H1 (cell line): Measurements from ENCODE around the gene KLHL29. TPM values are rescaled to one million over a fixed set of nuclear protein-coding genes. Genes with fewer than 3 reads are reported as not detected.

Source experiments
- CTCF ChIA-PET: fragments of 300-600 bp; sonication (Branson Sonifier 250); formaldehyde crosslinking; loops from one replicate; lab custom pipeline; 2021; ENCODE audit not compliant: partially characterized antibody; lab: Charles Lee
- POLR2A ChIA-PET: fragments of 300-600 bp; sonication (Branson Sonifier 250); formaldehyde crosslinking; loops from one replicate; lab custom pipeline; 2021; ENCODE audit warnings: inconsistent platforms; ENCODE audit not compliant: partially characterized antibody; lab: Charles Lee
- DNase-seq, 2 experiments: peaks; one replicate each; pipeline versions ENCODE4 v3.0.0 to v3.0.0-alpha.2; 2010 to 2022; ENCODE audit warnings: low spot score in 2 of 2, low read depth in 1 of 2, mixed read lengths in 1 of 2
- FAIRE-seq: peaks from 2 replicates; lab custom pipeline; 2011; peaks lifted over from hg19 to GRCh38; lab: Jason Lieb, UNC
- H2AFZ ChIP-seq: 2 replicates; pipeline ENCODE4 v1.8.1; 2012; ENCODE audit warnings: low read length, inconsistent platforms
- H2AK5ac ChIP-seq: 2 replicates; pipeline ENCODE4 v1.6.1; 2013; ENCODE audit warnings: low read depth, low read length
- H2BK120ac ChIP-seq: replicated peaks from 2 replicates; pipeline ENCODE3; 2013; ENCODE audit warnings: low read depth, low read length, inconsistent platforms
- H2BK12ac ChIP-seq: 2 replicates; pipeline ENCODE4 v1.6.1; 2013; ENCODE audit warnings: low read depth, low read length
- H2BK15ac ChIP-seq: 2 replicates; pipeline ENCODE4 v1.6.1; 2013; ENCODE audit warnings: low read length
- H2BK20ac ChIP-seq: 2 replicates; pipeline ENCODE4 v1.6.1; 2013; ENCODE audit warnings: low read length
- H2BK5ac ChIP-seq: 2 replicates; pipeline ENCODE4 v1.6.1; 2013; ENCODE audit warnings: low read depth, low read length
- H3K14ac ChIP-seq: 2 replicates; pipeline ENCODE4 v1.6.1; 2013; ENCODE audit warnings: inconsistent platforms; ENCODE audit not compliant: insufficient read length
- H3K18ac ChIP-seq: 2 replicates; pipeline ENCODE4 v1.6.1; 2013; ENCODE audit warnings: low read length; ENCODE audit errors: extremely low read depth
- H3K23ac ChIP-seq: 2 replicates; pipeline ENCODE4 v1.6.1; 2013; ENCODE audit warnings: inconsistent platforms; ENCODE audit not compliant: insufficient read length
- H3K23me2 ChIP-seq: 2 replicates; pipeline ENCODE4 v1.6.1; 2013; ENCODE audit warnings: low read depth, low read length
- H3K27ac ChIP-seq: 2 replicates; pipeline ENCODE4 v1.6.1; 2011; ENCODE audit warnings: low read depth, low read length, inconsistent platforms
- H3K27me3 ChIP-seq, 4 experiments: replicated peaks in 1 of 4; 1 replicate in 1 of 4; 2 replicates in 3 of 4; pipeline versions ENCODE4 v1.6.1 to v1.8.1; 2011 to 2013; ENCODE audit warnings: low read length in 3 of 4, mild to moderate bottlenecking in 3 of 4, inconsistent platforms in 2 of 4, mixed read lengths in 2 of 4, moderate library complexity in 1 of 4; ENCODE audit not compliant: control insufficient read depth in 3 of 4, insufficient read depth in 3 of 4; ENCODE audit errors: extremely low read depth in 1 of 4
- H3K36me3 ChIP-seq, 4 experiments: 2 replicates each; pipeline versions ENCODE4 v1.6.1 to v1.8.1; 2011 to 2013; ENCODE audit warnings: mild to moderate bottlenecking in 4 of 4, low read length in 3 of 4, moderate library complexity in 2 of 4, control low read depth in 1 of 4, inconsistent platforms in 1 of 4; ENCODE audit not compliant: insufficient read depth in 4 of 4, control insufficient read depth in 2 of 4
- H3K4ac ChIP-seq: replicated peaks from 2 replicates; pipeline ENCODE3; 2013; ENCODE audit warnings: low read length, low read depth, mixed read lengths, inconsistent platforms; ENCODE audit not compliant: insufficient read length
- H3K4me1 ChIP-seq, 4 experiments: replicated peaks in 1 of 4; 1 replicate in 1 of 4; 2 replicates in 3 of 4; pipeline versions ENCODE4 v1.6.1 to v1.8.1; 2011 to 2013; ENCODE audit warnings: low read length in 3 of 4, inconsistent platforms in 2 of 4, mixed read lengths in 1 of 4; ENCODE audit not compliant: insufficient read depth in 4 of 4, control insufficient read depth in 3 of 4
- H3K4me2 ChIP-seq, 2 experiments: 2 replicates each; pipeline versions ENCODE4 v1.6.1 to v1.8.1; 2011 to 2013; ENCODE audit warnings: low read depth in 2 of 2, low read length in 2 of 2, control low read depth in 1 of 2, inconsistent platforms in 1 of 2, mild to moderate bottlenecking in 1 of 2; ENCODE audit not compliant: insufficient read depth in 1 of 2
- H3K4me3 ChIP-seq, 4 experiments: fragments of 200-600, 300-600 bp in 1 of 4; sonication (generic), shearing (Covaris generic), sonication (Bioruptor Twin) in 1 of 4; 2 replicates each; pipeline versions ENCODE4 v1.5.1 to v1.8.1; 2011 to 2016; ENCODE audit warnings: low read length in 4 of 4, low read depth in 3 of 4, control low read depth in 2 of 4, inconsistent platforms in 2 of 4, mild to moderate bottlenecking in 2 of 4, mixed read lengths in 1 of 4, moderate library complexity in 1 of 4; ENCODE audit not compliant: insufficient read depth in 2 of 4; ENCODE audit errors: extremely low read depth in 1 of 4
- H3K56ac ChIP-seq: replicated peaks from 2 replicates; pipeline ENCODE3; 2013; ENCODE audit warnings: low read depth, mild to moderate bottlenecking, mixed read lengths, low read length, inconsistent platforms; ENCODE audit not compliant: insufficient read length
- H3K79me1 ChIP-seq: 2 replicates; pipeline ENCODE4 v1.6.1; 2013; ENCODE audit warnings: low read depth, low read length, control low read depth
- H3K79me2 ChIP-seq, 2 experiments: 2 replicates each; pipeline versions ENCODE4 v1.6.1 to v1.8.1; 2012 to 2013; ENCODE audit warnings: low read length in 2 of 2, mild to moderate bottlenecking in 2 of 2, inconsistent platforms in 1 of 2; ENCODE audit not compliant: insufficient read depth in 2 of 2, control insufficient read depth in 1 of 2
- H3K9ac ChIP-seq, 4 experiments: replicated peaks in 1 of 4; 1 replicate in 1 of 4; 2 replicates in 3 of 4; pipeline versions ENCODE4 v1.6.1 to v1.8.1; 2011 to 2013; ENCODE audit warnings: low read depth in 3 of 4, low read length in 3 of 4, control low read depth in 2 of 4, mild to moderate bottlenecking in 2 of 4, moderate library complexity in 2 of 4, inconsistent platforms in 1 of 4; ENCODE audit errors: extremely low read depth in 1 of 4
- H3K9me3 ChIP-seq, 2 experiments: 2 replicates each; pipeline versions ENCODE4 v1.6.1 to v1.8.1; 2012 to 2013; ENCODE audit warnings: mild to moderate bottlenecking in 2 of 2, moderate library complexity in 2 of 2, control low read depth in 1 of 2, inconsistent platforms in 1 of 2, low read depth in 1 of 2, low read length in 1 of 2, mixed read lengths in 1 of 2; ENCODE audit not compliant: insufficient read depth in 2 of 2
- H4K20me1 ChIP-seq, 2 experiments: replicated peaks in 1 of 2; 2 replicates each; pipeline versions ENCODE3 to v1.8.1; 2011 to 2013; ENCODE audit warnings: inconsistent platforms in 2 of 2, low read length in 2 of 2, mild to moderate bottlenecking in 1 of 2; ENCODE audit not compliant: insufficient read depth in 2 of 2, control insufficient read depth in 1 of 2
- H4K5ac ChIP-seq: 2 replicates; pipeline ENCODE4 v1.6.1; 2013; ENCODE audit warnings: low read length, low read depth, mixed read lengths, inconsistent platforms; ENCODE audit not compliant: insufficient read length
- H4K8ac ChIP-seq: 2 replicates; pipeline ENCODE4 v1.8.0; 2013; ENCODE audit warnings: mild to moderate bottlenecking, moderate library complexity, low read length, inconsistent platforms; ENCODE audit not compliant: insufficient read depth; ENCODE audit errors: extremely low read depth
- H4K91ac ChIP-seq: replicated peaks from 2 replicates; pipeline ENCODE3; 2013; ENCODE audit warnings: low read length, mixed read lengths, inconsistent platforms; ENCODE audit not compliant: insufficient read length
- BACH1 ChIP-seq: IDR thresholded peaks from 2 replicates; pipeline ENCODE4 v1.6.1; 2012; ENCODE audit warnings: low read length, improper control_type of control experiment
- CBX5 ChIP-seq: fragments of 300-800, 300-1000 bp; sonication (generic); IDR thresholded peaks from 2 replicates; pipeline ENCODE4 v1.7.1; 2016; ENCODE audit warnings: antibody characterized with exemption, low read length, low read depth
- CBX8 ChIP-seq: fragments of 300-800, 300-1000 bp; sonication (generic); IDR thresholded peaks from 2 replicates; pipeline ENCODE4 v1.7.1; 2016; ENCODE audit warnings: low read depth, low read length, borderline replicate concordance
- CHD1 ChIP-seq: IDR thresholded peaks from 2 replicates; pipeline ENCODE4 v1.6.1; 2012; ENCODE audit warnings: low read depth, low read length, improper control_type of control experiment
- CHD2 ChIP-seq: IDR thresholded peaks from 2 replicates; pipeline ENCODE4 v1.6.1; 2012; ENCODE audit warnings: low read length, improper control_type of control experiment
- EGR1 ChIP-seq: IDR thresholded peaks from 2 replicates; pipeline ENCODE4 v1.6.1; 2011; ENCODE audit warnings: low read depth, low read length, borderline replicate concordance
- EZH2 ChIP-seq: fragments of 200-600 bp; sonication (generic); IDR thresholded peaks from 2 replicates; pipeline ENCODE4 v1.7.1; 2012; ENCODE audit warnings: low read depth, mild to moderate bottlenecking, moderate library complexity, low read length, inconsistent platforms; ENCODE audit not compliant: severe bottlenecking
- FOSL1 ChIP-seq: IDR thresholded peaks from 2 replicates; pipeline ENCODE4 v1.6.1; 2011; ENCODE audit warnings: mild to moderate bottlenecking, low read depth, low read length, moderate library complexity; ENCODE audit not compliant: insufficient read depth
- GABPA ChIP-seq: IDR thresholded peaks from 2 replicates; pipeline ENCODE4 v1.6.1; 2011; ENCODE audit warnings: mild to moderate bottlenecking, low read length, moderate library complexity, borderline replicate concordance; ENCODE audit not compliant: insufficient read depth
- HDAC6 ChIP-seq: IDR thresholded peaks from one replicate; pipeline ENCODE4 v1.7.1; 2012; ENCODE audit warnings: low read depth, mild to moderate bottlenecking, inconsistent platforms, low read length, moderate library complexity
- MAX ChIP-seq: IDR thresholded peaks from 2 replicates; pipeline ENCODE4 v1.6.1; 2012; ENCODE audit warnings: inconsistent platforms
- RNF2 ChIP-seq: fragments of 200-900, 300-1000 bp; sonication (generic); IDR thresholded peaks from 2 replicates; pipeline ENCODE4 v1.7.1; 2016; ENCODE audit warnings: borderline replicate concordance, low read depth, mild to moderate bottlenecking, antibody characterized with exemption, low read length; ENCODE audit not compliant: poor library complexity, severe bottlenecking; ENCODE audit errors: missing control alignments
- SP4 ChIP-seq: IDR thresholded peaks from 2 replicates; pipeline ENCODE4 v1.6.1; 2012; ENCODE audit warnings: low read length, inconsistent platforms
- TBP ChIP-seq: IDR thresholded peaks from 2 replicates; pipeline ENCODE4 v1.6.1; 2011; ENCODE audit warnings: low read depth, low read length, improper control_type of control experiment
- YY1 ChIP-seq: IDR thresholded peaks from 2 replicates; pipeline ENCODE4 v1.6.1; 2011; ENCODE audit warnings: low read depth, mild to moderate bottlenecking, low read length
- WGBS, 2 experiments: shearing (Covaris generic) in 1 of 2; methylation state at CpG; one replicate each; pipeline versions ENCODE4 v1.1.6 to v1.1.7; 2013 to 2015; ENCODE audit warnings: low lambda C conversion rate in 2 of 2, mixed read lengths in 2 of 2, inconsistent platforms in 1 of 2, low coverage in 1 of 2, missing lambda C conversion rate in 1 of 2; ENCODE audit not compliant: insufficient replicate concordance in 2 of 2, insufficient coverage in 1 of 2, insufficient read length in 1 of 2; ENCODE audit errors: extremely low coverage in 1 of 2, missing lambda C conversion rate in 1 of 2; 5-methylcytosine and 5-hydroxymethylcytosine counted together
- polyA plus RNA-seq, 7 experiments: library from polyadenylated mRNA; depleted of rRNA in 3 of 7; stranded (reverse) in 5 of 7; unstranded in 2 of 7; fragments of >200 nt in 5 of 7; fragments of 200-250 nt in 2 of 7; gene quantifications; 1 replicate in 5 of 7; 2 replicates in 1 of 7; 4 replicates in 1 of 7; pipeline versions ENCODE4 v1.2.1 to v1.2.3, GENCODE V29; 2011 to 2013; ENCODE audit warnings: missing spikeins in 2 of 7, mixed read lengths in 2 of 7
- total RNA-seq: library from RNA; stranded (reverse); fragmentation: NEBNext Ultra II Directional; extraction: Animal tissue kit (Norgen Biotek cat#: 25700); gene quantifications from 2 replicates; pipeline ENCODE4 v1.2.1, GENCODE V29; 2021

Gene KLHL29
- total and polyA plus RNA-seq, 2 of the 8 experiments (the other 6 are each of a cell fraction or from before 2014, with no cell fraction given), result 1.1 to 4.7 TPM

- no peaks in the 10 kb centered on the region for H3K9me3 ChIP-seq
- H3K4me3 ChIP-seq, result no peak overlapping the region
- POLR2A ChIA-PET, result no interaction called here
- H2BK12ac ChIP-seq, result no peak overlapping the region
- H3K18ac ChIP-seq, result no peak overlapping the region
- no peak overlapping the region for H2BK5ac ChIP-seq
- no peak overlapping the region for H2BK120ac ChIP-seq
- H3K4me2 ChIP-seq, result no peak overlapping the region
- no peak overlapping the region for H3K27ac ChIP-seq
- peaks cover 2 to 5% (median 3%) of the 10 kb centered on the region in 4 experiments; a peak in 6 of 7 replicates for H3K4me1 ChIP-seq
- no peak overlapping the region for H4K5ac ChIP-seq
- no peak overlapping the region for H3K23ac ChIP-seq
- FAIRE-seq (no peak), DNase-seq (no peak)
- no peaks in the 10 kb centered on the region for H3K27me3 ChIP-seq
- no peak overlapping the region for H2AK5ac ChIP-seq
- no peak overlapping the region for H3K9ac ChIP-seq
- H2AFZ ChIP-seq, result no peak overlapping the region
- no peaks in the 10 kb centered on the region for H3K23me2 ChIP-seq
- H3K56ac ChIP-seq, result no peak overlapping the region
- no peaks in the 10 kb centered on the region for H3K79me2 ChIP-seq
- no peaks in the 10 kb centered on the region; the same call in 1 of the 2 replicates for H3K79me1 ChIP-seq
- 92% methylated on average over 6 of the region's 6 CpGs; no CpG with 5 or more reads in 1 of the 2 experiments for WGBS, 2 experiments
- H4K20me1 ChIP-seq, result no peaks in the 10 kb centered on the region
- no peaks in the 10 kb centered on the region for H3K36me3 ChIP-seq
- no peak overlapping the region for H3K14ac ChIP-seq
- no peak overlapping the region for H4K91ac ChIP-seq
- H2BK20ac ChIP-seq, result no peak overlapping the region
- H4K8ac ChIP-seq, result no peak overlapping the region; the same call in 1 of the 2 replicates
- H2BK15ac ChIP-seq, result no peak overlapping the region
- CTCF ChIA-PET, result interaction anchor here (5.7 kb wide), 1 partner anchor 13 kb away, joined by 26 read pairs; no protein-coding TSS in a partner anchor
- H3K4ac ChIP-seq, result no peak overlapping the region
- TF ChIP-seq CHD2 (no peak), RNF2 (no peak), CBX8 (no peak), EZH2 (no peak), HDAC6 (no peak), FOSL1 (no peak), GABPA (no peak), TBP (no peak), CBX5 (no peak), EGR1 (no peak), MAX (no peak), YY1 (no peak), CHD1 (no peak), BACH1 (no peak), SP4 (no peak)
Measured at GRCh38 chr2:23429036-23429435, 44.1 kb downstream of the KLHL29 start.
